Ishikawa (cell line): ENCODE results near the gene NOL6.

Experiments used
- CEBPB ChIP-seq: IDR thresholded peaks from 2 replicates; pipeline ENCODE4 v1.6.1; 2012
- CREB1 ChIP-seq: IDR thresholded peaks from 2 replicates; pipeline ENCODE4 v1.6.1; 2012; ENCODE audit warnings: low read depth
- EP300 ChIP-seq: IDR thresholded peaks from 2 replicates; pipeline ENCODE4 v1.6.1; 2012; ENCODE audit warnings: borderline replicate concordance
- FOXM1 ChIP-seq: IDR thresholded peaks from 2 replicates; pipeline ENCODE4 v1.6.1; 2012; ENCODE audit warnings: low read depth, borderline replicate concordance
- NFIC ChIP-seq: IDR thresholded peaks from 2 replicates; pipeline ENCODE4 v1.6.1; 2012
- RAD21 ChIP-seq: IDR thresholded peaks from 2 replicates; pipeline ENCODE4 v1.6.1; 2012; ENCODE audit warnings: low read depth
- TEAD4 ChIP-seq: IDR thresholded peaks from 2 replicates; pipeline ENCODE4 v1.6.1; 2012
- YY1 ChIP-seq: IDR thresholded peaks from 2 replicates; pipeline ENCODE4 v1.6.1; 2012; ENCODE audit warnings: low read depth
- TF ChIP-seq, protein P1 (sequence below): IDR thresholded peaks from 2 replicates; pipeline ENCODE4 v1.6.1; 2012
- TF ChIP-seq, protein P2 (sequence below): IDR thresholded peaks from 2 replicates; pipeline ENCODE4 v1.6.1; 2012

DNA sequence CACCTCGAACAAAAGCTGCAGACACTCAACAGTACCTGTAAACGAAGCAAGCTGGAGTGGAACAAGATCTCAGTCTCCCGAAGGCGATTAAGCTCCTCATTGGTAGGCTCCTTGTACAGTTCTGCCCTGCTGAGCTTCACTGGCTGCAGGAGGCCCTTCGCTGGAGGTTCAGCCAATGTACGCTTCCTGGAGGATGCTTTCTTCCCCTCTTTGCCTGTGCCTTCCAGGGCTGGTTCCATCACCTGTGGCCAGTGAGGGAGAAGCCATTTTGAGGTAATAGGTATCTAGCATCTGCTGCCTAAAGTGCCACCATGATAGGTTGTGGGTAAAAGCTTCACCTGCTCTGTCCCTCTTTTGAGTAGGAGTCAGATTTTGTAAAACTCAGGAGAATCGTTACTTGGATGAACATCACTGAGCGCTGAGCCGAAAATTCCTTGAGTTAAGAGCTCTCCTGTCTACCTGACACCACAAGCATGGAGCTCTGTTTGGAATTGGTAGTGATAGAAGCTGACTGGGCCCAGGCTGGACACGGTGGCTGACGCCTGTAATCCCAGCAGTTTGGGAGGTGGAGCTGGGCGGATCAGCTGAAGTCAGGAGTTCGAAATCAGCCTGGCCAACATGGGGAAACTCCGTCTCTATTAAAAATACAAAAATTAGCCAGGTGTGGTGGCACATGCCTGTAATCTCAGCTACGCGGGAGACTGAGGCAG lies 1.4 kb downstream of the NOL6 start:
- TF ChIP-seq YY1 (no peak), CEBPB (no peak), NFIC (no peak), FOXM1 (no peak), RAD21 (no peak), TEAD4 (no peak), CREB1 (no peak), EP300 (no peak)
- TF ChIP-seq, protein P1, sequence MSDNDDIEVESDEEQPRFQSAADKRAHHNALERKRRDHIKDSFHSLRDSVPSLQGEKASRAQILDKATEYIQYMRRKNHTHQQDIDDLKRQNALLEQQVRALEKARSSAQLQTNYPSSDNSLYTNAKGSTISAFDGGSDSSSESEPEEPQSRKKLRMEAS = no peak
- TF ChIP-seq, protein P2, sequence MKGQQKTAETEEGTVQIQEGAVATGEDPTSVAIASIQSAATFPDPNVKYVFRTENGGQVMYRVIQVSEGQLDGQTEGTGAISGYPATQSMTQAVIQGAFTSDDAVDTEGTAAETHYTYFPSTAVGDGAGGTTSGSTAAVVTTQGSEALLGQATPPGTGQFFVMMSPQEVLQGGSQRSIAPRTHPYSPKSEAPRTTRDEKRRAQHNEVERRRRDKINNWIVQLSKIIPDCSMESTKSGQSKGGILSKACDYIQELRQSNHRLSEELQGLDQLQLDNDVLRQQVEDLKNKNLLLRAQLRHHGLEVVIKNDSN = no peak
